GM18861 (cell line): ENCODE data around the gene ZNFX1.
"Not testable (repeated sequence)": the region's sequence is repeated elsewhere in the genome, so short reads cannot be mapped to it uniquely, and the experiment has no call there.

Source experiments
- ATAC-seq: cut with Tn5 transposase; IDR thresholded peaks from one replicate; pipeline ENCODE4 v1.9.1; 2021; ENCODE audit not compliant: unreplicated experiment

The ZNFX1 gene

DNA sequence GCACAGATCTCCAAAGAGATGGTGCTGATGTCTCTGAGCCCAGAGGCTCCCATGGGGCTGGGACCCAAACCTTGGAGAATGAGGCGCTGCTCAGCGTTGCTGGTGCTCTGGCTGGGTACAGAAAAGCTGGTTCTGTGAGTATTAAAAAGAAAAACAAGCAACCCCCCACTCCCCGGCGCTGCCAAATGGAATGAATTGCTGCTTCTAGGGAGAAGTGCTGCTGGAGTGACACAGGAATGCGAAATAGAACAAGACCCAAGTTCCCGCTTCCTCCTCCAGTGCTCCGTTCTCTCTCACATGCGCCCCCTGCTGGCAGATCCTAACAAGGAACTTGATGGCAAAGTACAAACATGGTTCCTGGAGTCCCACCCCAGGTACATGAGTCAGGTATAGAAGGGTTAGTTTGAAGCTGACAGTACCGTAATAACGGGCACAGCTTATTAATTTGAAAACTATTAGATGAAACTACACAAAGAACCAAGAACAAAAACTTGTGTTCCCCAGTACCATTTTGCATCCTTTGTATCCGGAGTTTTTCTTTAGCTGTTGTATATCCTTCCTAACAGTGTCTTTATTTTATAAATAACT lies 60.8 kb downstream of the ZNFX1 start:
- ATAC-seq, result no peak

DNA sequence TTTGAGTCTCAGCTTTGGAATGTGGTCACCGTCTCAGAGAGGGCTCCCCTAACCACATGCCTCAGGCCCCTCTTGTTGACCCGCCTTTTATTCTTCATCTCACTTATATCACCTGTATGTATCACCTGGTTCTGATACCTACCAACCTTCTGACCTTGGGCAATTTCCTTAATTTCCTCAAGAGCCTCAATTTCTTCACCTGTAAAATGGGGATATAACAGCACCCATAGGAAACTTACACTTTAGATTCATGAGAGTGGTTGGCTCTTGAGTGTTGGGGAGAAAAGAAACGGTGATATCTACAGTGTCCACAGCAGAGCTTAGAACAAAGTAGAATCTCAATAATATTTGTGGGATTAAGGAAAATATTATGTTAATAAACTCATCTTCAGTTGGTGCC lies 62.6 kb downstream of the ZNFX1 start:
- ATAC-seq, result no peak

DNA sequence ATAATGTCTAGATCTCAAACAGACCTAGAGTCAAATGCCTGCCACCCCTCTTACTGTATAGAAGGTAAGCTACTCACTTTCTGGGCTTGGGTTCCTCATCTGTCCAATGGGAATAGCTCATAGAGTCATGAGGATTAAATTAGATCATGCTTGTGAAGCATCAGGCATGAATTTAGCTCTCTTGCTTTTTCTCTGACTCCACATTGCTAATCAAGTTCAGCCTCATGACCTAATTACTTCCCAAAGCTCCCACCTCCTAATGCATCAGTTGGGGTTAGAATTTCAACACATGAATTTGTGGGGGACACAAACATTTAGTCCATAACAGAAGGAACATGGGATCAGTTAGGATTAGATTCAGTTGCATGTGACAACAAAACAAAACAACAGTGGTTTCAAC lies 63.3 kb downstream of the ZNFX1 start:
- ATAC-seq, result no peak

DNA sequence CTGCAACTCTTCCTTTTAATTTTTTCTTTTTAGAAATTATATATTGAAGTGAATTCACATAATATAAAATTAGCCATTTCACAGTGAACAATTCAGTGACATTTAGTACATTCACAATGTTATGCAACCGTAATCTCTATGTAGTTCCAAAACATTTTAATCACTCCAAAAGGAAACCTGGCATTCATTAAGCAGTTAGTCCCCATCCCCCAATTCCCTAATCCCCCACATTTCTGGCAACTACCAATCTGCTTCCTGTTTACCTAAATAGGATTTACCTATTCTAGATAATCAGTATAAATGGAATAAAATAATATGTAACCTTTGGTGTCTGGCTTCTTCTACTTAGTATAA lies 67.1 kb downstream of the ZNFX1 start:
- no peak for ATAC-seq

- ATAC-seq, result no peak
Measured at GRCh38 chr20:49210101-49210756, 67.6 kb downstream of the ZNFX1 start.

DNA sequence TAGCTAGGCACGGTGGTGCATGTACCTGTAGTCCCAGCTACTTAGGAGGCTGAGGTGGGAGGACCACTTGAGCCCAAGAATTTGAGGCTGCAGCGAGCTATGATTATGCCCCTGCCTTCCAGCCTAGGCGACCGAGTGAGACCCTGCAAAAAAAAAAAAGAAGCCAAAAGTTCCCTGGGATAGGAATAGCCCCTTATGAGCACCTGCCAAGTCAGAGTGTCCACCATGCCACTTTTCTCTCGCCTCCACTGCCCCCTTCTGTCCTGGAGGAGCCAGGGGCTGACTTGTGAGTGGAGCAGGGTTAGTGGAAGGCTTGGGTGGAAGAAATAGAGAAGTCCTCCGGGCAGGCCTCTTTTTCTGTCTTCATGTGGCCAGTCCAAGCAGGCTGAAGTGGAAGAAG lies 70.8 kb downstream of the ZNFX1 start:
- no peak for ATAC-seq

DNA sequence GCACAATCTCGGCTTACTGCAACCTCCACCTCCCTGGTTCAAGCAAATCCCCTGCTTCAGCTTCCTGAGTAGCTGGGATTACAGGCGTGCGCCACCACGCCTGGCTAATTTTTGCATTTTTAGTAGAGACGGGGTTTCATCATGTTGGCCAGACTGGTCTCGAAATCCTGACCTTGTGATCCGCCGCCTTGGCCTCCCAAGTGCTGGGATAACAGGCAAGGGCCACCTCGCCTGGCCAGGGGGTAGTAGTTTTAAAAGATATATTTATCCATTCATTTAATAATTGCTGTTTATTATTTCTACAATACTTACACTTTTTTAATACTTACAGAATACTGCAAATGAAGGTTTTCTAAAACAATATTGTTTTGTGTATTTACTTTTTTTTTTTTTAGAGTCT lies 74.1 kb downstream of the ZNFX1 start:
- ATAC-seq, result no peak

GRCh38 chr20:49203011-49203410 lies 74.8 kb downstream of the ZNFX1 start:
- ATAC-seq, result no peak

DNA sequence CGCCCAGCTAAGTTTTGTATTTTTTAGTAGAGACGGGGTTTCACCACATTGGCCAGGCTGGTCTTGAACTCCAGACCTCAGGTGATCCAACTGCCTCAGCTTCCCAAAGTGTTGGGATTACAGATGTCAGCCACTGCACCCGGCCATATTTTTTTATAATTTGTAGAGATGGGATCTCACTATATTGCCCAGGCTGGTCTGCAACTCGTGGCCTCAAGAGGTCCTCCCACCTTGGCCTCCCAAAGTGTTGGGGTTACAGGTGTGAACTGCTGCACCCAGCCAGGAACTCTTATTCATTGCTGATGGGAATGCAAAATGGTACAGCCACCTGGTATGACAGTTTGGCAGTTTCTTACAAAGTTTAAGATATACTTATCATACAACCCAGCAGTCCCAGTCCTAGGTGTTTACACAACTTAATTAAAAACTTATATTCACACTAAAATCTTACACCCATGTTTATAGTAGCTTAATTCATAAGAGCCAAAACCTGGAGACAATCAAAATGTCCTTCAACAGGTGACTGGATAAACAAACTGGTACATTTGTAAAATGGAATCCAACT lies 78.0 kb downstream of the ZNFX1 start:
- ATAC-seq, result no peak

DNA sequence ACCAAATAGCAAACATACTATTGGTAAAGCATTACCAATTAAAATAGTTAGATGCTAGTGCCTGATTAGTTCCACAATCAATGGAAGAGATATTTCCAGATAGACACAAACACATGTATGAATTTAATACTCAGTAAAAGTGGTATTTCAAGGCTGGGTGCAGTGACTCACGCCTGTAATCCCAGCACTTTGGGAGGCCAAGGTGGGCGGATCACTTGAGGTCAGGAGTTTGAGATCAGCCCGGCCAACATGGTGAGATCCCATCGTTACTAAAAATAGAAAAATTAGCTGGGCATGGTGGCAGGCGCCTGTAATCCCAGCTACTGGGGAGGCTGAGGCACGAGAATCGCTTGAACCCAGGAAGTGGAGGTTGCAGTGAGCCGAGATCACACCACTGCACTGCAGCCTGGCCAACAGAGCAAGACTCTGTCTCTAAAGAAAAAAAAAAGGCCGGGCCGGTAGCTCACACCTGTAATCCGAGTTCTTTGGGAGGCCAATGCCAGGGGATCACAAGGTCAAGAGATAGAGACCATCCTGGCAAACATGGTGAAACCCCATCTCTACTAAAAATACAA lies 84.8 kb downstream of the ZNFX1 start:
- ATAC-seq, result not testable (repeated sequence)
